Measurements from ENCODE around the gene DIS3. TPM values are rescaled to one million over a fixed set of nuclear protein-coding genes. Genes with fewer than 3 reads are reported as not detected.

The DIS3 gene
- total and polyA plus RNA-seq, 2 of the 13 experiments (the other 11 are each of a cell fraction or from before 2014, with no cell fraction given): 13.2 to 35.0 TPM

DNA sequence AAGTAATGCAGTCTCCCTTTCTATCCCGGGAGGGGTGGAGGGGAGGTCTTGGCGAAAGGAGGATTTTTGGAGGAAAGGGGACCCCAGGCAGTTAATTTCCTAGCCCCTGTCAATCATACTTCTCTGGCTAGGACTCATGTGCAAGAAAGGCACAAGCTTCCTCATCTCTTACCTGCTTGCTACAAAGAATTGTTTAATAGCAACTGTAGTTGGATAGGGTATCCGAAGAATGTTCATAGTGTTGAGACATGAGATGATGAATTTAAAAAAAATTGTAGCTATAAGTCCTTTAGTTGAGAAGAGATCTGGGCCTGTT, 53.5 kb downstream of the DIS3 start:
- peak overlapping the region; percentile 62 to 94 (median 89) for H3K4me3 ChIP-seq (replicated peaks in 1 of 3; ENCODE audit: insufficient read depth in 1 of 3, low read depth in 2 of 3, low read length in 3 of 3)
- H4K20me1 ChIP-seq (ENCODE audit: insufficient read depth, low read length): no peaks in the 10 kb centered on the region
- peaks cover 39% of the 10 kb centered on the region for H3K4me1 ChIP-seq (ENCODE audit: insufficient read depth, low read length)
- FAIRE-seq (no peak), DNase-seq (ENCODE audit: low spot score) (no peak), ATAC-seq (no peak)
- no peaks in the 10 kb centered on the region; a peak in 1 of 5 replicates for H3K27me3 ChIP-seq (ENCODE audit: control insufficient read depth in 1 of 2, insufficient read depth in 2 of 2, low read length in 2 of 2)
- ChIA-PET POLR2A (no interaction called here), CTCF (ENCODE audit: low intra/inter-chr PET ratio, low total read pairs) (no interaction called here)
- no peaks in the 10 kb centered on the region for H3K9me3 ChIP-seq (ENCODE audit: low read length)
- peaks cover 0 to 6% of the 10 kb centered on the region in 2 experiments; a peak in 3 of 5 replicates for H3K36me3 ChIP-seq (replicated peaks in 1 of 2; ENCODE audit: control insufficient read depth in 1 of 2, insufficient read depth in 2 of 2, low read length in 2 of 2)
- peak overlapping the region; percentile 81 for H3K9ac ChIP-seq (ENCODE audit: insufficient read depth, low read depth, low read length)
- peaks cover 59% of the 10 kb centered on the region for H3K79me2 ChIP-seq (ENCODE audit: insufficient read depth, low read length)
- peak overlapping the region; percentile 45 for H2AFZ ChIP-seq (ENCODE audit: low read length)
- TF ChIP-seq, protein P1, sequence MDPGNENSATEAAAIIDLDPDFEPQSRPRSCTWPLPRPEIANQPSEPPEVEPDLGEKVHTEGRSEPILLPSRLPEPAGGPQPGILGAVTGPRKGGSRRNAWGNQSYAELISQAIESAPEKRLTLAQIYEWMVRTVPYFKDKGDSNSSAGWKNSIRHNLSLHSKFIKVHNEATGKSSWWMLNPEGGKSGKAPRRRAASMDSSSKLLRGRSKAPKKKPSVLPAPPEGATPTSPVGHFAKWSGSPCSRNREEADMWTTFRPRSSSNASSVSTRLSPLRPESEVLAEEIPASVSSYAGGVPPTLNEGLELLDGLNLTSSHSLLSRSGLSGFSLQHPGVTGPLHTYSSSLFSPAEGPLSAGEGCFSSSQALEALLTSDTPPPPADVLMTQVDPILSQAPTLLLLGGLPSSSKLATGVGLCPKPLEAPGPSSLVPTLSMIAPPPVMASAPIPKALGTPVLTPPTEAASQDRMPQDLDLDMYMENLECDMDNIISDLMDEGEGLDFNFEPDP (CRISPR knock-in tag; conservative IDR thresholded peaks at IDR 0.05): 0 out of 2 replicates have a peak, but pooled peaks have one; percentile 12
- no peak for TF ChIP-seq SP5 (CRISPR knock-in tag; IDR thresholded peaks at IDR 0.05; ENCODE audit: borderline replicate concordance, low read depth)
- H3K4me2 ChIP-seq (ENCODE audit: low read depth, low read length): peak overlapping the region; percentile 91
- H3K27ac ChIP-seq (ENCODE audit: extremely low read length, insufficient read depth, low read length): peak overlapping the region; percentile 83
- intact Hi-C loops (cut with micrococcal nuclease; ENCODE audit: unreplicated experiment) (no loop called here), in situ Hi-C loops (cut with HindIII; ENCODE audit: extremely low pct_ligation_motif_present, low pct_unique_long_range_greater_than_20kb) (no loop called here)
- BruUV-seq (replicated peaks): TSS peak; percentile 62
- 0% methylated on average over 3 of the region's 3 CpGs for WGBS (ENCODE audit: low lambda C conversion rate)

DNA sequence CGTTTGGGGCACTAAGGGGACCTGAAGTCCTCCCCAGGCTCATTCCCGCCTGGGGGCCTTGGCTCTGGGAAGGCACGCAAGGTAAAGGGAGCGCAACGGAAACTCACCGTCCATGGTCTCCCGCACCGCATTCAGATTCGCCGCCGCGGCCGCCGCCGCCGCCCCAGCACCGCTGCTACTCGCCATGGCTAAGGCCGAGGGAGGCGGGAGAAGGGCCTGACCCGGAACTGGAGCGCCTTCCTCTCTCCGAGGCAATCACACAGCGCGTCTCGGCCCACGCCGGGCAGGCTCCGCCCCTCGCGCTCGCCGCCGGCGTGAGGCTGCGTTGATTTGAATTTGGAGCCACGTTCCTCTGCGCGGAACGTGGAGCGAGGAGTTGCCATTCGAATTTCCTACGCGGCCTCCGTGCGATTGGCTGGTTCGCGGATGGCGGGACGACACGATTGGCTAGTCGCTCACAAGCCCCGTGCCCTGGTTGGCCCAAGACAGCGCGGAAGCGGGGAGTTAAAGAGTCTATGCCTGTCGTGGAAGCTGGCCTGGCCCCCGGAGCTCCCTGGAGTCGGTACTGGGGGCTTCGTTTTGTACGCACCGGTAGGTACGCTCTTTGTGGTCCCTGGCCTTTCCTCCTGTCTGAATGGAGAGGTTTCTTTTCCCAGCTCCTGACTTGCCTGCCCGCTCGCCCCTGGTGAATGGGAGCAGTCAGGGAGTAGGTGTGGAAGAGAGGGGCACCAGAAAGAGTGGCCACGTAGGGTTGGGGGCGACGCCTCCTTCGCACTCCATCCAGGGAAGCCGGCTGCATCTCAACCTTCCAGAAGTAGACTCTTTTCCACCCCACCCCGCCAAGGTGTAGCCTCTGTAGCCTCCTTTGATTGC, 54.0 kb downstream of the DIS3 start, which contains the start of the genes BORA and MZT1:
Gene BORA (plus strand): TSS at position 507 of the 873 bp plus-strand sequence. CDS start 1,018 bp downstream, outside the sequence.
Gene MZT1 (minus strand): TSS at position 213 of the 873 bp plus-strand sequence. CDS start 27 bp downstream, at position 186.
- BruUV-seq (replicated peaks): no TSS peak
- TF ChIP-seq, protein P2, sequence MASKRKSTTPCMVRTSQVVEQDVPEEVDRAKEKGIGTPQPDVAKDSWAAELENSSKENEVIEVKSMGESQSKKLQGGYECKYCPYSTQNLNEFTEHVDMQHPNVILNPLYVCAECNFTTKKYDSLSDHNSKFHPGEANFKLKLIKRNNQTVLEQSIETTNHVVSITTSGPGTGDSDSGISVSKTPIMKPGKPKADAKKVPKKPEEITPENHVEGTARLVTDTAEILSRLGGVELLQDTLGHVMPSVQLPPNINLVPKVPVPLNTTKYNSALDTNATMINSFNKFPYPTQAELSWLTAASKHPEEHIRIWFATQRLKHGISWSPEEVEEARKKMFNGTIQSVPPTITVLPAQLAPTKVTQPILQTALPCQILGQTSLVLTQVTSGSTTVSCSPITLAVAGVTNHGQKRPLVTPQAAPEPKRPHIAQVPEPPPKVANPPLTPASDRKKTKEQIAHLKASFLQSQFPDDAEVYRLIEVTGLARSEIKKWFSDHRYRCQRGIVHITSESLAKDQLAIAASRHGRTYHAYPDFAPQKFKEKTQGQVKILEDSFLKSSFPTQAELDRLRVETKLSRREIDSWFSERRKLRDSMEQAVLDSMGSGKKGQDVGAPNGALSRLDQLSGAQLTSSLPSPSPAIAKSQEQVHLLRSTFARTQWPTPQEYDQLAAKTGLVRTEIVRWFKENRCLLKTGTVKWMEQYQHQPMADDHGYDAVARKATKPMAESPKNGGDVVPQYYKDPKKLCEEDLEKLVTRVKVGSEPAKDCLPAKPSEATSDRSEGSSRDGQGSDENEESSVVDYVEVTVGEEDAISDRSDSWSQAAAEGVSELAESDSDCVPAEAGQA (IDR thresholded peaks at IDR 0.05; ENCODE audit: low read depth): peak; percentile 79
- TF ChIP-seq, protein P2 (CRISPR knock-in tag; IDR thresholded peaks at IDR 0.05; ENCODE audit: borderline replicate concordance): no peak
- TF ChIP-seq KDM5B (CRISPR knock-in tag; IDR thresholded peaks at IDR 0.05; ENCODE audit: borderline replicate concordance) (peak; percentile 83), FOSL1 (CRISPR knock-in tag; IDR thresholded peaks at IDR 0.05; ENCODE audit: borderline replicate concordance) (no peak; the same call in 1 of the 2 replicates), ZNF775 (CRISPR knock-in tag; IDR thresholded peaks at IDR 0.05; ENCODE audit: borderline replicate concordance) (no peak), RFX1 (IDR thresholded peaks at IDR 0.05) (no peak)

More for the DNA sequence above, 54.0 kb downstream of the DIS3 start, which contains the start of the genes BORA and MZT1:
- Histone ChIP-seq H3K79me2 (ENCODE audit: insufficient read depth, low read length) (peaks cover 65% of the 10 kb centered on the region), H3K4me1 (ENCODE audit: insufficient read depth, low read length) (peaks cover 39% of the 10 kb centered on the region), H3K4me3 (replicated peaks in 1 of 3; ENCODE audit: insufficient read depth in 1 of 3, low read depth in 2 of 3, low read length in 3 of 3) (peak within 1 kb of the TSS; percentile 80 to 94 (median 89)), H2AFZ (ENCODE audit: low read length) (peak within 1 kb of the TSS; percentile 45), H3K27ac (ENCODE audit: extremely low read length, insufficient read depth, low read length) (peak within 1 kb of the TSS; percentile 83), H4K20me1 (ENCODE audit: insufficient read depth, low read length) (0 out of 2 replicates have a peak, but pooled peaks cover 2% of the 10 kb centered on the region), H3K9me3 (ENCODE audit: low read length) (no peaks in the 10 kb centered on the region), H3K36me3 (replicated peaks in 1 of 2; ENCODE audit: control insufficient read depth in 1 of 2, insufficient read depth in 2 of 2, low read length in 2 of 2) (peaks cover 0 to 4% of the 10 kb centered on the region in 2 experiments; a peak in 2 of 5 replicates), H3K4me2 (ENCODE audit: low read depth, low read length) (peak within 1 kb of the TSS; percentile 96), H3K9ac (ENCODE audit: insufficient read depth, low read depth, low read length) (peak within 1 kb of the TSS; percentile 89), H3K27me3 (ENCODE audit: control insufficient read depth in 1 of 2, insufficient read depth in 2 of 2, low read length in 2 of 2) (no peaks in the 10 kb centered on the region; a peak in 1 of 5 replicates)
- ChIA-PET CTCF (ENCODE audit: low intra/inter-chr PET ratio, low total read pairs) (no interaction called here), POLR2A (no interaction called here)
- WGBS (ENCODE audit: low lambda C conversion rate): 0% methylated on average over 25 of the region's 71 CpGs
- intact Hi-C loops (cut with micrococcal nuclease; ENCODE audit: unreplicated experiment): loop anchor here (2.0 kb wide), 1 partner anchor 53 kb away; the partner anchor contains the start of gene DIS3
- DNase-seq (ENCODE audit: low spot score) (peak; percentile 94), ATAC-seq (peak; percentile 98), FAIRE-seq (peak; percentile 63)
- in situ Hi-C loops (cut with HindIII; ENCODE audit: extremely low pct_ligation_motif_present, low pct_unique_long_range_greater_than_20kb): no loop called here

All from HepG2 (cell line).